Amygdala (tissue), 56 donors: ENCODE results near the gene JMJD7.
A peak's percentile ranks its signal among the peaks of the same experiment; 100 is the strongest.

Experiments used
- DNase-seq, 56 donors: peaks; one replicate each; lab custom pipeline; 2025; lab: John Stamatoyannopoulos, UW

Gene JMJD7

DNA sequence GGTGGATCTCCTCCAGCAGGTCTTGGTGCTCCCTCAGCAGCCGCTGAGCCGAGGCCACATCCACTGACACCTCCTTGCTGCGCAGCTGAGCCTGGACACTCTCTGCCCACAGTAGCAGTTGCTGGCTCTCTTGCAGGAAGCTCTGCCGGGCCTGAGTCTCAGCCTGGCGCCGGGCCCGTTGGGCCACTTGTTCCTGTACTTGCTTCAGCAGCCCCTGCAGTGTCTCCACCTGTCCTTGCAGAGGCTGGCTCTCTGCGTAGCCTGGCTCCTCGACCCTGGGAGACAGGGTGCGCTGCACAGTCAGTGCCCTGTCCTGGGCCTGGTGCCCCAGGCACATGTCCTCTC lies 50.4 kb downstream of the JMJD7 start:
- DNase-seq = peak in 3 of 56 donors; percentile 10 to 26 (median 13)

DNA sequence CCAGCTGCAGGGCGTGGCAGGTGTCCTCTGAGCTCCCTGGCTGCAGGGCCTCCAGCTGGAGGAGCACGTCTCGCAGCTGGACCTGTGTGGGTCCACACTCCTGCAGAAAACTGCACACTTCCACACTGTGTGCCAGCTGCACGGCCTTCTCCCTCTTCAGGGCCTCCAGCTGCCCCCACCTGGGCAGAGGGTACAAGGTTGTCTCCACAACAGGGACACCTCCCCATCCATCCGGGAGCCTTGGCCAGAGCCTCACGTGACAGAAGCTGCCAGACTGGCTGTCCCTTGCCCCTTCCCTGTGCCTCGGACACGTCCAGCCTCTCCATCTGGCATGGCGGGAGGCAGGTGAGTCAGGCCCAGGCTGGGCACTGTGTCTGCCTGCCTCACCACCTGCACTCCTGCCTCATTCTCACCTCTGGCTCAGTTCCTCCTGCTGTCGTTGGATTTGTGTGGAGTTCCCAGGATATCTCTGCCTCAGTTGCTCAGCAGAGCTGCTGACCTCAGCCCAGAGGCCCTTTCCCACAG lies 51.5 kb downstream of the JMJD7 start:
- DNase-seq = no peak

DNA sequence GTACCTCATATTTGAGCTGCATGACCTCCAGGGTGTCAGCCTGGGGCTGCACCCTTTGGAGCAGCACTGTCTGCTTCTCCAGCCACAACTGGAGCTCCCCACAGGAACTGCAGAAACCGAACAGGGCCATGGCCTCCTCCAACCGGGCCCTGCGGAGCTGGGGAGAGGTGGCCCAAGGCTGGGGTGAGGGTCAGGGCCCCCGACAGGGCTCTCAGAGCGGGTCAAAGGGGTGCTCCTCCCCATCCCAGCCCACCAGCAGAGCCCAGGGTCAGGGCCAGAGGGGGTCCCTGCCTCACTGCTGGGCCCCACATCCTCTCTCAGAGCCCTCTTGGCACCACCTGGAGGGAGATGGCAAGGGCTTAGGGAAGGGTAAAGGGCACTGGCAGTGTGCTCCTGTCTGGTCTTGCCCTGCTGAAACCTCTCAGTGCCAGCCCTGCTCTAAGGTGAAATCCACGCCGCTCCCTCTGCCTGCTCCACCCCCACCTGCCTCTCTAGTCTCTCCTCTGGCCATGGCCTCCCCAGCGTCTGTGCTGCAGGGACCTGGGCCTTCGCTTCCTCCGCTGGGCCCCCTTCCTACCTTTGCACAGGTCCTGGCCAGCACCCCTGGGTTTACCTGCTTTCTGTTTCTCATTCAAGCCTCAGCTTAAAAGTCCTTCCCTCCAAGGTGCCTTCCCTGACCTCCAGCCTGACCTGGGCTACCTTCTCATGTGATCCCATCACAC lies 52.4 kb downstream of the JMJD7 start:
- no peak for DNase-seq

DNA sequence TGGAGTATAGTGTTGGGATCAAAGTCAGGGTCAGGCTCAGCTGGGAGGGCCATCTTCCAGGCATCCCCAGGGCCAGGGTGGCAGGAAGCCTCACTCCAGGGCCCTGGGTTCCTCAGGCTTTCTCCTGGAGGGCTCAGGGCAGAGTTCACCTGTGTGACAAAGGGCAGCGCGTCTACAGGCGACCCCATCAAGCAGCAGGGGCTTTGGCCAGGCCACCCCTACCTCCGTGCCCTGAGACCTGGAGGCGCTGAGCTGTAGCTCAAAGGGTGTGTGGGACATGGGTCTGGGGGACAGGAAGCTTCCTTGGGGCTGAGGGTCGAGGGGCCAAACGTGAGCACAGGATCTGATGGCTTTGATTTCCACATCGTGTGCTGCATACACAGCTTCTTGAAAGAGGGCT lies 53.2 kb downstream of the JMJD7 start:
- no peak for DNase-seq

DNA sequence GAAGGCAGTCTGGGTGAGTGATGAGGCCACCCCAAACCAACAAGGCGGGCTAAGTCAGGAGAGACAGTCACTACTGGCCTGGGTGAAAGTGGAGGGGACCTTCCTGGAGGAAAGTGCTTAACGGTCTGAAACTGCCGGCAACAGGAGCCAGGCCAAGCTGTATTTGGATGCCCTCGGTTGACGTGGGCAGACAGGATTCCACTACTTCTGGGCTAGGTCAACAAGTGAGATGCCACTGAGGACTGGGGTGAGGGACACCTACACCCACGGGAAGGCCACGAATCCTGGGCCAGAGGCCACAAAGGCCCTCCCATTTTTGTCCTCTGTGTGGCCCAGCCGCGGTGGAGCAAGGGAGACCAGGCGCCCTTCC lies 53.6 kb downstream of the JMJD7 start:
- DNase-seq = no peak

DNA sequence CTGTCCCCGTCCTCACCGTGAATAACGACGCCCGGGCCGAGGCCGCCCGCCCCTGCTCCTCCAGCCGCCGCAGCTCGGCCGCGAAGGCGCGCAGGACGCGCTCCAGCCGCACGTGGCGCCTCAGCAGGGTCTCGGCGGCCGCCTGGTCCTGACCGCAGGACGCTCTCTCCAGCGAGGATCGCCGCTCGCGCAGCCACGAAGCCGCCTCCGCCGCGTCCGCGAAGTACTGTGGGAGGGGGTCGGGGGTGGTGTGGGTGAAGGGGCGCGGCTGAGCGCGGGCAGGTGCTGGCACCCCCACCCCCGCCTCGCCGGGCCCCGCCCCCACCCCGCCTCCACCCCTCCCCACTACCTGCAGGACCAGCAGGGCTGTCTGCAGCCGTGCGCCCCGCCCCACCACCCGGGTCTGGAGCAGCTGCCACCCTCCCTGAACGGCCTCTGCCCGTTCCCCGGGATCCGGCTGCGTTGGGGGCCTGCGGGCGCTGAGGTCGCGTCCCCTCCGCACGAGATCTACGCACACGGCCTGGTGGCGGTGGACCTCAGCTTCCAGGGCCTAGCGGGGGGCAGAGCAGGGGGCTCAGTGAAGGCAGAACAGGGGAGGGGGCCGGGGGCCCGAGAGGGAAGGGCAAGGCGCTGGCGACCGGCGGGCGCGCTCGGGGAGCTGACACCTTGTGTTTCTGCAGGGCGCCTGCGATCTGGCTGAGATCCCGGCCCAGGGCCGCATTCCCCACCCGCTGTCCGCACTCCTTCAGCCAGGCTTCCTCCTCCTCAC lies 54.2 kb downstream of the JMJD7 start:
- DNase-seq = no peak

DNA sequence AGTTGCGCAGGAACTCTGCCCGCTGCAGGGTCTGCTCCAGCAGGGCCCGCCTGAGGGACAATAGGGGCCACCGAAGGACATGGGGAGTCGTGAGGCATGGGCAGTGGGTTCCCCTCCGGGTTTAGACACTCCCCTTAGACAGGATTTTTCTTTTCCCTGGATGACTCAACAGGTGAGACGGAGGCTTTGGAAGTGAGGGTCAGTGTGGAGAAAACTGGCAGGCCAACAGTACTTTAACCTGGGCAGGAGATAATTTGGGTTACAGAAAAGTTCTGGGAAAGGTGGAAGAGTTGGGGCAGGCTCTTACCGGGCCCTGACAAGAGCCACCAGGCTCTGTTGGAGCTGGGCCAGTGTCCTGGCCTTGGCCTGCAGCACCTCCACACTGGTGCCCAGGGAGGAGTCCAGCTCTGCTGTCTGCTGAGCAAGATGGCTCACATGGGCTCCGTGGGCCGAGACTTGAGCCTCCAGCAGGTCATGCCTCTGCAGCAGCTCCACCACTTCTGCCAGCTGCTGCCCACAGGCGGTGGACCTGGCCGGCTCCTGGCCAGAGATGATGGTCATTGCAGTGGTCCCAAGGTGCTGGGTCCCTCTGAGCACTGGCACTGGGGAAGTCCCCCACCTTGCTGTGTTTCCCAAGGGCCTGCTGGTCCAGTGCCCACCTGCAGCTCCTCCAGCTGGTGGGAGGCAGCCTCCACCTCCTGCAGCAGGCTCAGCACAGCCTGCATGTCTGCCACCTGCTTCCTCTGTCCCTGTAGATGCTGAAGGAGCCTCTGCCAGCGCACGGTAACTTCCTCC lies 55.0 kb downstream of the JMJD7 start:
- DNase-seq = peak in 2 of 56 donors; percentile 7

DNA sequence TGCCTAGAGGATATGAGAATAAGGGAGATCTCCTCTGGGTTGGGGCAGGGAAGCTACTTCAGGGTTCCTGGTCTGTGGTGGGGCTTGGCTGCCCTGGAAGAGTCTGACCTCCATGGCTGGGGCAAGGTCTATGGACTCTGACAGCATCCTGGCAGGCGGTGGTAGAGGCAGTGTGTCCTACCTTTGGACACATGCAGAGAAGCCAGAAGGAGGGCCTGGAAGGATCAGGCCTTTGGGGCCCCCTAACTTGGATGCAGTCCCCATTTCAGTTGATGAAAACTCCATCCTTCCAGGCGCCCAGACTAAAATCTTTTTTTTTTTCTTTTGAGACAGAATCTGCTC lies 55.6 kb downstream of the JMJD7 start:
- DNase-seq = no peak

DNA sequence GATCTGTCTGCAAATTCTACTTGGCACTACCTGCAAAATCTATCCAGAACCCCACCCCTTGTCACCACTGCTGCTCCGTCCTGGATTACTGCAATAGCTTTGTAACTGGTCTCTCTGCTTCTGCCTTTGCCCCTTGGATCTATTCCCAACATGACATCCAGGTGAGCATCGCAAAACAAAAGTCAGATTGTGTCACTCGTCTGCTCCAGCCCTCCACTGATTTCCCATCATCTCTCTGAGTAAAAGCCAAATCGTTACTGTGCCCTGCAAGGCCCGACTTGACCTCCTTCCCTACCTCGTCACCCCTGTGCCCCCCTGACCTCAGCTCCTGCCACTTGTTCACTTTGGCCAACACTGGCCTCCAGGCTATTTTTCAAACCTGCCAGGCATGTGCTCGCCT lies 56.6 kb downstream of the JMJD7 start:
- no peak for DNase-seq

DNA sequence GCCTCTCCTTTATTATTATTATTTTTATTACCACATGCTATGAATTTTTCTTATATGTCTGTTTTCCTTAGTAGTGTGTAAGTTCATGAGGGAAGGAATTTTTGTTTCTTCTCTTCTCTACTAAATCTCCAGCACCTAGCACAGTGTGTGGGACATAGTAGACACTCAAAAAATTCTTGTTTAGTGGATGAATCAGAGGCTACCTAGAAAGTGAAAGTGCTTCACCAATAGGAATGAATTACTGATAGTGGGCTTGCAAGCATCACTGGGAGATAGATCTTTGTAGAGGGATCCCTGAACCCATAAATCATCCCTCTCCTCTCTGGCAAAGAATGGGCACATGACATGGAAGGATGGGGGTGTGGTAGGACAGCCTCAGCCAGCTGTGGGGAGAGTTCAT lies 57.4 kb downstream of the JMJD7 start:
- no peak for DNase-seq

DNA sequence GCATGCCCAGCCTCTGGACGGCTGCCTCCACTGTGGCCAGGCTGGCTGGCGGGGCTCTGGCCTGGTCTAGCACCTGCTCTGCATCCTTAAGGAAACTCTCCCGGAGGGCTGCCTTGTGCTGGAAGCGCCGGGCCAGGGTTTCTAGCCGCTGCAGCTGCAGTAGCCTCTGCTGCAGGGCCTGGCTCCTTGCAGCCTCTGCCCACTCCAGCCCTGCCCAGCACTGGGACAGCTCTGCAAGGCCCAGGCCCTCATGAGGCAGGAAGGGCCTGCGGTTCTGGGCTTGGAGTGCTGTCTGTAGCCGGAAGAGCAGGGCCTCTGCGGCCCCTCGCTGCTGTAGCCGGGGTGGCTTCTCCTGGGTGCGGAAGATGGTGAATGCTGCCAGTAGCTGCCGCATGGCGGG lies 57.9 kb downstream of the JMJD7 start:
- DNase-seq = no peak

DNA sequence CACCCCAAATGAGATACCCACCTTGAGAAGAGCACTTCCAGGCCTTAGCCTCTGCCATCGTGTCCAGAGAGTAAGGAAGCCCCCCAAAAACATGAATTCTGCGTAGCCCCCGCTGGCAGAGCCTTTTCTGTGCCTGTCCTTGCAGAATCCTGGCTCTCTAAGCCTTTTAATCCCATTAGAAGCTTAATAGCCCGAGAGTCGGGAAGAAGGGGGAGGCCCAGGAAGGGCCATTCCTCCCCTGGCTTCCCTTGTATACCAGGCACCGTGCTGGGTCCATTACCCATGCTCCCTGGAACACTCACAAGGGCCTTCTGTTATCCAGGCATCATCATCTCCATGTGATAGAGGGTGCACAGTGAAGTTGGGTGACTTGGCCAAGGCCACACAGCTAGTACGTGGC lies 58.8 kb downstream of the JMJD7 start:
- DNase-seq = no peak

DNA sequence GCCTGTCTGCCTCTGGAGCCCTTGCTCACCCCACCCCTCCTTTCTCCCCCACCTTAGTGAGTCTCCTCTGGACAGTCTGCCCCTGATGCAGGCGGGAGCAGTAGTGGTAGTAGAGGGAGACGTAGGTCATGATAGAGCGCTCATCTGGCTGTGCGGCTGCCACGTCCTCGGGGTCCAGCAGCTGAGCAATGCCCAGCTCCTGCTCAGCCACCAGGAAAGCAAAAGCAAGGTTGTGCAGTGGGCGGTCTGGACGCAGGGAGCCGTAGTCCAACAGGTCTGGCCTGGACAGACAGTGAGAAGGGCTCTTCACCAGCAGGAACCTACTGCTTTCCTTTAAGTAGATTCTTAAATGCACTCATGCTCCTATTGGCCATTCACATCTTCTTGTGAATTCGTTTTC lies 59.3 kb downstream of the JMJD7 start:
- DNase-seq = no peak
